C4-2B (cell line): ENCODE data around the gene SGIP1.

ENCODE experiments used
- H3K27ac ChIP-seq: fragments of 450-650 bp; 2 replicates; pipeline ENCODE4 v1.5.1; 2017
- CTCF ChIP-seq: fragments of 450-650 bp; conservative IDR thresholded peaks from 2 replicates; pipeline ENCODE4 v1.5.1; 2017; ENCODE audit warnings: mild to moderate bottlenecking
- ZFX ChIP-seq: fragments of 450-650 bp; IDR thresholded peaks from 2 replicates; pipeline ENCODE4 v1.6.1; 2017

SGIP1 gene

GRCh38 chr1:66739401-66740157, 205.6 kb downstream of the SGIP1 start:
- no peak for TF ChIP-seq ZFX
- no peak for TF ChIP-seq CTCF
- H3K27ac ChIP-seq: no peak overlapping the region

- no peak for TF ChIP-seq CTCF
- TF ChIP-seq ZFX: no peak
- no peak overlapping the region for H3K27ac ChIP-seq
Observed at GRCh38 chr1:66745451-66745850, 211.5 kb downstream of the SGIP1 start.

GRCh38 chr1:66747501-66747900, 213.5 kb downstream of the SGIP1 start:
- H3K27ac ChIP-seq: no peak overlapping the region
- TF ChIP-seq ZFX: no peak
- TF ChIP-seq CTCF: no peak

GRCh38 chr1:66750577-66750976, 216.6 kb downstream of the SGIP1 start:
- TF ChIP-seq CTCF (no peak), ZFX (no peak)
- H3K27ac ChIP-seq: no peak overlapping the region

- TF ChIP-seq CTCF (no peak), ZFX (no peak)
- no peak overlapping the region for H3K27ac ChIP-seq
Observed at GRCh38 chr1:66751160-66751559, 217.2 kb downstream of the SGIP1 start.

- no peak within 1 kb of the TSS for H3K27ac ChIP-seq
- TF ChIP-seq CTCF (no peak), ZFX (no peak)
Observed at GRCh38 chr1:66752000-66752592, 218.1 kb downstream of the SGIP1 start, which contains the start of gene DYNLT5. Gene DYNLT5, plus strand, starts transcription at chr1:66752459. Its CDS starts 2,200 bp downstream, at chr1:66754659.

GRCh38 chr1:66752671-66753371, 218.9 kb downstream of the SGIP1 start:
- TF ChIP-seq CTCF: no peak
- TF ChIP-seq ZFX: no peak
- H3K27ac ChIP-seq: no peak overlapping the region
